H1 (cell line): ENCODE results near the gene VPS13D.

Source experiments
- CTCF ChIP-seq, 3 experiments: IDR thresholded peaks; 1 replicate in 2 of 3; 2 replicates in 1 of 3; pipeline versions ENCODE4 v1.5.1 to v1.6.1; 2011; ENCODE audit warnings: low read length in 3 of 3, mild to moderate bottlenecking in 3 of 3, inconsistent platforms in 2 of 3, low read depth in 1 of 3, moderate library complexity in 1 of 3; ENCODE audit not compliant: insufficient read depth in 1 of 3; ENCODE audit errors: control extremely low read depth in 1 of 3
- POLR2A ChIP-seq, 2 experiments: IDR thresholded peaks; 1 replicate in 1 of 2; 2 replicates in 1 of 2; pipeline ENCODE4 v1.6.1; 2011; ENCODE audit warnings: low read depth in 2 of 2, low read length in 2 of 2, mild to moderate bottlenecking in 2 of 2; ENCODE audit errors: control extremely low read depth in 1 of 2

GRCh38 chr1:12326986-12327385, 97.2 kb downstream of the VPS13D start:
- TF ChIP-seq POLR2A (IDR thresholded peaks at IDR 0.05; ENCODE audit: control extremely low read depth in 1 of 2, low read depth in 2 of 2, low read length in 2 of 2) (no peak), CTCF (IDR thresholded peaks at IDR 0.05; ENCODE audit: control extremely low read depth in 1 of 3, insufficient read depth in 1 of 3, low read depth in 1 of 3, low read length in 3 of 3) (no peak)
